Measurements from ENCODE around the gene TRAPPC6A. TPM values are rescaled to one million over a fixed set of nuclear protein-coding genes. Genes with fewer than 3 reads are reported as not detected.

The TRAPPC6A gene
- total RNA-seq, 1 experiment from 2014 or later: 26.9 TPM

DNA sequence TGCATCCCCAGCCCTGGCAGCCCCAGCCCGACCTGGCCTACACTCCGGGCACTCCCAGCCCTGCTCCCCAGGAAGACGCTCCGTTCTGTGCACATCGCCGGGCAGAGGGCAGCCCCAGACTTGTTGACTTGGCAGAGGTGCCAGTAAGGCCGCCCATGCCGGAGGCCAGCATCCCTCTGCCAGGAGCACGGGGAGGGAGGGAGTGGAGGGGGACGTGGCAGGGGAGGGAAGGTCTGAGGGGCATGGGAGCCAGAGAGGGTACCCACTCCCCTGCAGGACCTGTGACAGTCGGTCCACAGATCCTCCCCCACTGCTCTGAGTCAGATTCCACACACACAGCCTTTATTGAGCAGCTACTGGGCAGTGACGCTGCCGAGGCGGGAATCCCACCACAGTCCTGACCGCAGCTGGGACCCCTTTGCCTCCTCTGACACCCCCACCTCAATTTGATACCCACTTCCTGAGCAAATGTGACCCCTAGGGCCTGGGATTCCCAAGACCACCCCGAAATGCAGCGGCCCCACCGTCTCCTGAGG lies 15.4 kb downstream of the TRAPPC6A start:
- intact Hi-C loops (cut with micrococcal nuclease): no loop called here
- BruUV-seq (replicated peaks): no TSS peak
- DNase-seq (ENCODE audit: low read depth, low spot score): no peak
- ChIA-PET RAD21 (ENCODE audit: low non-redundant PET in 1 of 2, low total read pairs in 2 of 2, uncharacterized antibody in 2 of 2, unreplicated experiment in 2 of 2) (no interaction called here), POLR2A (no interaction called here), CTCF (no interaction called here)
- TF ChIP-seq SRF (IDR thresholded peaks at IDR 0.05; ENCODE audit: low read depth) (no peak), YY1 (IDR thresholded peaks at IDR 0.05; ENCODE audit: extremely low read depth, insufficient replicate concordance, low read depth, low read length) (no peak), SIN3A (IDR thresholded peaks at IDR 0.05; ENCODE audit: low read depth) (no peak), ELF1 (IDR thresholded peaks at IDR 0.05; ENCODE audit: borderline replicate concordance, low read depth) (no peak), CEBPB (IDR thresholded peaks at IDR 0.05; ENCODE audit: low read depth) (no peak), POLR2AphosphoS5 (IDR thresholded peaks at IDR 0.05; ENCODE audit: low read depth, low read length) (no peak), EZH2phosphoT487 (IDR thresholded peaks at IDR 0.05; ENCODE audit: borderline replicate concordance) (no peak), SP1 (IDR thresholded peaks at IDR 0.05; ENCODE audit: low read depth) (no peak)
- TF ChIP-seq, protein P1, sequence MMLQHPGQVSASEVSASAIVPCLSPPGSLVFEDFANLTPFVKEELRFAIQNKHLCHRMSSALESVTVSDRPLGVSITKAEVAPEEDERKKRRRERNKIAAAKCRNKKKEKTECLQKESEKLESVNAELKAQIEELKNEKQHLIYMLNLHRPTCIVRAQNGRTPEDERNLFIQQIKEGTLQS (IDR thresholded peaks at IDR 0.05): no peak
- TF ChIP-seq, protein P2, sequence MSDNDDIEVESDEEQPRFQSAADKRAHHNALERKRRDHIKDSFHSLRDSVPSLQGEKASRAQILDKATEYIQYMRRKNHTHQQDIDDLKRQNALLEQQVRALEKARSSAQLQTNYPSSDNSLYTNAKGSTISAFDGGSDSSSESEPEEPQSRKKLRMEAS (IDR thresholded peaks at IDR 0.05): no peak
- TF ChIP-seq, protein P3, sequence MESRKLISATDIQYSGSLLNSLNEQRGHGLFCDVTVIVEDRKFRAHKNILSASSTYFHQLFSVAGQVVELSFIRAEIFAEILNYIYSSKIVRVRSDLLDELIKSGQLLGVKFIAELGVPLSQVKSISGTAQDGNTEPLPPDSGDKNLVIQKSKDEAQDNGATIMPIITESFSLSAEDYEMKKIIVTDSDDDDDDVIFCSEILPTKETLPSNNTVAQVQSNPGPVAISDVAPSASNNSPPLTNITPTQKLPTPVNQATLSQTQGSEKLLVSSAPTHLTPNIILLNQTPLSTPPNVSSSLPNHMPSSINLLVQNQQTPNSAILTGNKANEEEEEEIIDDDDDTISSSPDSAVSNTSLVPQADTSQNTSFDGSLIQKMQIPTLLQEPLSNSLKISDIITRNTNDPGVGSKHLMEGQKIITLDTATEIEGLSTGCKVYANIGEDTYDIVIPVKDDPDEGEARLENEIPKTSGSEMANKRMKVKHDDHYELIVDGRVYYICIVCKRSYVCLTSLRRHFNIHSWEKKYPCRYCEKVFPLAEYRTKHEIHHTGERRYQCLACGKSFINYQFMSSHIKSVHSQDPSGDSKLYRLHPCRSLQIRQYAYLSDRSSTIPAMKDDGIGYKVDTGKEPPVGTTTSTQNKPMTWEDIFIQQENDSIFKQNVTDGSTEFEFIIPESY (IDR thresholded peaks at IDR 0.05; ENCODE audit: extremely low read depth, insufficient replicate concordance, low read length): no peak
- TF ChIP-seq, protein P4, sequence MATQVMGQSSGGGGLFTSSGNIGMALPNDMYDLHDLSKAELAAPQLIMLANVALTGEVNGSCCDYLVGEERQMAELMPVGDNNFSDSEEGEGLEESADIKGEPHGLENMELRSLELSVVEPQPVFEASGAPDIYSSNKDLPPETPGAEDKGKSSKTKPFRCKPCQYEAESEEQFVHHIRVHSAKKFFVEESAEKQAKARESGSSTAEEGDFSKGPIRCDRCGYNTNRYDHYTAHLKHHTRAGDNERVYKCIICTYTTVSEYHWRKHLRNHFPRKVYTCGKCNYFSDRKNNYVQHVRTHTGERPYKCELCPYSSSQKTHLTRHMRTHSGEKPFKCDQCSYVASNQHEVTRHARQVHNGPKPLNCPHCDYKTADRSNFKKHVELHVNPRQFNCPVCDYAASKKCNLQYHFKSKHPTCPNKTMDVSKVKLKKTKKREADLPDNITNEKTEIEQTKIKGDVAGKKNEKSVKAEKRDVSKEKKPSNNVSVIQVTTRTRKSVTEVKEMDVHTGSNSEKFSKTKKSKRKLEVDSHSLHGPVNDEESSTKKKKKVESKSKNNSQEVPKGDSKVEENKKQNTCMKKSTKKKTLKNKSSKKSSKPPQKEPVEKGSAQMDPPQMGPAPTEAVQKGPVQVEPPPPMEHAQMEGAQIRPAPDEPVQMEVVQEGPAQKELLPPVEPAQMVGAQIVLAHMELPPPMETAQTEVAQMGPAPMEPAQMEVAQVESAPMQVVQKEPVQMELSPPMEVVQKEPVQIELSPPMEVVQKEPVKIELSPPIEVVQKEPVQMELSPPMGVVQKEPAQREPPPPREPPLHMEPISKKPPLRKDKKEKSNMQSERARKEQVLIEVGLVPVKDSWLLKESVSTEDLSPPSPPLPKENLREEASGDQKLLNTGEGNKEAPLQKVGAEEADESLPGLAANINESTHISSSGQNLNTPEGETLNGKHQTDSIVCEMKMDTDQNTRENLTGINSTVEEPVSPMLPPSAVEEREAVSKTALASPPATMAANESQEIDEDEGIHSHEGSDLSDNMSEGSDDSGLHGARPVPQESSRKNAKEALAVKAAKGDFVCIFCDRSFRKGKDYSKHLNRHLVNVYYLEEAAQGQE (IDR thresholded peaks at IDR 0.05; ENCODE audit: low read depth): no peak
- Histone ChIP-seq H3K27me3 (ENCODE audit: insufficient read depth, low read length) (no peaks in the 10 kb centered on the region), H3K9me3 (ENCODE audit: control insufficient read depth in 1 of 2, insufficient read depth in 1 of 2, low read depth in 1 of 2, low read length in 2 of 2) (no peaks in the 10 kb centered on the region), H3K9me2 (ENCODE audit: insufficient read depth) (no peaks in the 10 kb centered on the region), H3K9ac (ENCODE audit: low read length) (no peak overlapping the region), H3K4me2 (ENCODE audit: low read length) (no peak overlapping the region), H2AFZ (ENCODE audit: low read depth, low read length, poor library complexity, severe bottlenecking) (no peak overlapping the region), H3K79me2 (ENCODE audit: insufficient read depth, low read length) (no peaks in the 10 kb centered on the region), H3K36me3 (ENCODE audit: control insufficient read depth in 1 of 2, insufficient read depth in 2 of 2, low read length in 2 of 2) (no peaks in the 10 kb centered on the region), H4K20me1 (ENCODE audit: insufficient read depth) (no peaks in the 10 kb centered on the region), H3K27ac (ENCODE audit: low read depth, low read length) (no peak overlapping the region), H3K4me1 (ENCODE audit: control insufficient read depth in 1 of 2, insufficient read depth in 2 of 2, low read length in 2 of 2) (peaks cover 22 to 36% of the 10 kb centered on the region in 2 experiments), H3K4me3 (replicated peaks in 1 of 2; ENCODE audit: low read depth in 1 of 2, low read length in 2 of 2) (no peak overlapping the region)
- no peak for ATAC-seq
